GM19324 (cell line): Measurements from ENCODE around the gene FARP1.
"Not testable (repeated sequence)": the region's sequence is repeated elsewhere in the genome, so short reads cannot be mapped to it uniquely, and the experiment has no call there.

Experiments used
- ATAC-seq: cut with Tn5 transposase; IDR thresholded peaks from one replicate; pipeline ENCODE4 v1.9.1; 2021; ENCODE audit warnings: mild to moderate bottlenecking, moderate library complexity; ENCODE audit not compliant: unreplicated experiment, low FRiP score

The FARP1 gene

GRCh38 chr13:98253526-98253925, 110.6 kb downstream of the FARP1 start:
- ATAC-seq, result no peak

GRCh38 chr13:98254513-98254912, 111.6 kb downstream of the FARP1 start:
- no peak for ATAC-seq

GRCh38 chr13:98258226-98258625, 115.3 kb downstream of the FARP1 start:
- no peak for ATAC-seq

GRCh38 chr13:98260357-98261164, 117.7 kb downstream of the FARP1 start:
- ATAC-seq, result no peak

GRCh38 chr13:98261165-98261702, 118.3 kb downstream of the FARP1 start:
- ATAC-seq, result no peak

GRCh38 chr13:98262292-98262691, 119.4 kb downstream of the FARP1 start:
- ATAC-seq, result no peak

- no peak for ATAC-seq
These were observed 120.9 kb downstream of the FARP1 start for GRCh38 chr13:98263841-98264240.

DNA sequence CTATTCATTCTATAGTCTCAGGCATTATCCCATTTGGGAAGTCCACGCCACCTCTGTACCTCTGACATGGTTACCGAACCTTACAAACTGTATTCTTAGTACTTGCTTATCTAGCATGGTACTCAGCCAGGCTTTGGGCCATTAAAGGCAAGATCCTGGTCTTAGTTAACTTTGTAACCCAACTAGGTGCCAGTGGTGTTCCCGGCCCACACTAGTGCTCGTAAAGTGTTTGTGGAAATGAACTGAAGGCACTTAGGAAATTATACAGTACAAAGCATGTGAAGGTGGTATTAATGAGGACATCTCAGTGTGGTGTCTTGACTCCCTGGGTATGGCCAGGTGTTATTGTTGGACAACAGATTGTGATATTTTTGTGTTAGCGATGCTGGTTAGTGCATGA, 122.0 kb downstream of the FARP1 start:
- ATAC-seq, result no peak

GRCh38 chr13:98265692-98266551, 123.0 kb downstream of the FARP1 start:
- no peak for ATAC-seq

- no peak for ATAC-seq
These were observed 124.4 kb downstream of the FARP1 start for GRCh38 chr13:98267080-98267912.

- ATAC-seq, result no peak
These were observed 126.5 kb downstream of the FARP1 start for GRCh38 chr13:98269386-98269785.

- ATAC-seq, result no peak
These were observed 127.9 kb downstream of the FARP1 start for GRCh38 chr13:98270819-98271218.

DNA sequence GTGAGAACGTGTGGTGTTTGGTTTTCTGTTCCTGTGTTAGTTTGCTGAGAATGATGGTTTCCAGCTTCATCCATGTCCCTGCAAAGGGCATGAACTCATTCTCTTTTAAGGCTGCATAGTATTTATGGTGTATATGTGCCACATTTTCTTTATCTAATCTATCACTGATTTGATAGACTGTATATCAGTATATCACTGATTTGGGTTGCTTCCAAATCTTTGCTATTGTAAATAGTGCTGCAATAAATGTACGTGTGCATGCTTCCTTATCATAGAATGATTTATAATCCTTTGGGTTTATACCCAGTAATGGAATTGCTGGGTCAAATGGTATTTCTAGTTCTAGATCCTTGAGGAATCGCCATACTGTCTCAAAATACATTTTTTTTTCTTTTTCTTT, 128.8 kb downstream of the FARP1 start:
- ATAC-seq, result not testable (repeated sequence)

- no peak for ATAC-seq
These were observed 129.7 kb downstream of the FARP1 start for GRCh38 chr13:98272549-98272948.

DNA sequence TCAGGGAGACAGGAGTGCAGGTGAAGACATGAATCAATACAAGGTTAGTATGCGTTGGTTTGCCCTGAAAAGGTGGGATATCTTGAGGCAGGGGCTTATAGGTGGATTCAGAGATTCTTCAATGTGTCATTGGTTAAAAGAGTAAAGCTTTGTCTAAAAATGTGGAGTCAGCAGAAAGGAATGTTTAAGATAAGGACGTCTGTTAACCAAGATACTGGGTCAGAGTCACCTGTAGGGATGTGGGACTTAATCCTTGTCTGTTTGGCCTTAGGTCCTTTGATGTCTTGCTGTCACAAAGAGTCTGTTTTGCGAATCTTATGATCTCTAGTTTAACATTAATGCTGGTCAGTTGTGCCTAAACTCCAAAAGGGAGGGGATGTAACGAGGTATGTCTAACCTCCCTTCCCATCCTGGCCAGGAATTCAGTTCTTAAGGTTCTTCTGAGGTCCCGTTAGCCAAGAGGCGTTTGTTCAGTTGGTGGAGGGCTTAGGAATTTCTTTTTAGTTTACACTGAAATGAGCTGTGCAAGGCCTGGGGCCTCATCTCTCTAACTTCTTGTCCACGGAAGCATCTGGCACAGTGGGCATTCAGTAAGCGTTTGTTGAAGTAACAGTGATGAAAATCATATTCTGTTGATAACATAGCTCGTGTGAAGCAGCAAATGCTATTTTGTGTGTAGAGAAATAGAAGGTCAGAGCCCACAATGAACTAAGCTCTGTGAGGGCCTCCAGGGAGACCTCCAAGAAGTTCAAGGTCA, 130.4 kb downstream of the FARP1 start:
- ATAC-seq, result no peak

GRCh38 chr13:98273824-98274742, 131.2 kb downstream of the FARP1 start:
- ATAC-seq, result no peak

GRCh38 chr13:98274921-98275487, 132.1 kb downstream of the FARP1 start:
- ATAC-seq, result no peak

DNA sequence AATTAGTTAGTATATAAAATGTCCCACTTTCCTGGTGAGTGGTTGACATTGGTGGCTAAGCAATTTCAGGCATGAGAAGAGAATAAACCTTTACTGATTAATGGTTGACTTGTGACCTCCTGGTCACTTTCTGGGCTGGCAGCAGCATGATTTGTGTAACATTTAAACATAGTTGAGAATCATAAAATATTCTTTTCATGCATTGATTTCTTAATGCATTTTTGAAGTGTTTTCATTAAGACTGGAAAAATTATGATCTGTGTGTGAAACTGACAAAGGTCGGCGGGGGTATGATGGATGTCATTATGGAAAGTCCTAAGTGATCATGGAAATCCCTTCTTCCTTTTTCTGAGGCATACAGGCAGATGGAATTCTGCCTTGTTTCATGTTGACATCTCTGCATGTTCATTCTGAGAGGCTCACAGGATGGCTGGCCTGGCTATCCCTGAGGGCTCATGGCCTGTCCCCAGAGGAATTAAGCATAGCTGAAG, 132.8 kb downstream of the FARP1 start:
- ATAC-seq, result no peak
